Measurements from ENCODE around the gene ELOVL7.
"Not testable (repeated sequence)": the region's sequence is repeated elsewhere in the genome, so short reads cannot be mapped to it uniquely, and the experiment has no call there.

ELOVL7 gene

GRCh38 chr5:60829490-60830266 lies 14.4 kb downstream of the ELOVL7 start:
- no peak for DNase-seq

- DNase-seq = no peak
Measured at GRCh38 chr5:60827201-60827600, 16.9 kb downstream of the ELOVL7 start.

GRCh38 chr5:60826653-60827052 lies 17.4 kb downstream of the ELOVL7 start:
- DNase-seq = no peak

GRCh38 chr5:60823574-60823973 lies 20.5 kb downstream of the ELOVL7 start:
- no peak for DNase-seq

GRCh38 chr5:60822285-60822556 lies 21.8 kb downstream of the ELOVL7 start:
- no peak for DNase-seq

- DNase-seq = no peak
Measured at GRCh38 chr5:60821488-60822284, 22.4 kb downstream of the ELOVL7 start.

GRCh38 chr5:60820593-60821487 lies 23.2 kb downstream of the ELOVL7 start:
- no peak for DNase-seq

- DNase-seq = not testable (repeated sequence)
Measured at GRCh38 chr5:60816138-60816537, 27.9 kb downstream of the ELOVL7 start.

- no peak for DNase-seq
Measured at GRCh38 chr5:60814498-60814897, 29.6 kb downstream of the ELOVL7 start.

GRCh38 chr5:60812426-60812825 lies 31.6 kb downstream of the ELOVL7 start:
- no peak for DNase-seq

GRCh38 chr5:60811105-60811504 lies 33.0 kb downstream of the ELOVL7 start:
- DNase-seq = no peak

- no peak for DNase-seq
Measured at GRCh38 chr5:60810438-60811085, 33.5 kb downstream of the ELOVL7 start.

- no peak for DNase-seq
Measured at GRCh38 chr5:60809891-60810425, 34.1 kb downstream of the ELOVL7 start.

- no peak for DNase-seq
Measured at GRCh38 chr5:60806591-60807243, 37.4 kb downstream of the ELOVL7 start.

GRCh38 chr5:60805463-60805862 lies 38.6 kb downstream of the ELOVL7 start:
- no peak for DNase-seq

- no peak for DNase-seq
Measured at GRCh38 chr5:60803712-60804111, 40.4 kb downstream of the ELOVL7 start.

GRCh38 chr5:60802986-60803385 lies 41.1 kb downstream of the ELOVL7 start:
- DNase-seq = no peak

GRCh38 chr5:60802226-60802625 lies 41.8 kb downstream of the ELOVL7 start:
- no peak for DNase-seq

- DNase-seq = no peak
Measured at GRCh38 chr5:60797482-60798153, 46.5 kb downstream of the ELOVL7 start.

GRCh38 chr5:60795424-60795950 lies 48.6 kb downstream of the ELOVL7 start:
- not testable (repeated sequence) for DNase-seq

- DNase-seq = no peak
Measured at GRCh38 chr5:60794691-60795090, 49.4 kb downstream of the ELOVL7 start.

All from activated CD4-positive, alpha-beta T cell treated with anti-CD3 and anti-CD28 coated beads, Interleukin-2, amount 50 U/mL, for 48 hours (primary cell).